Measurements from ENCODE around the gene RFPL3.

RFPL3 gene

DNA sequence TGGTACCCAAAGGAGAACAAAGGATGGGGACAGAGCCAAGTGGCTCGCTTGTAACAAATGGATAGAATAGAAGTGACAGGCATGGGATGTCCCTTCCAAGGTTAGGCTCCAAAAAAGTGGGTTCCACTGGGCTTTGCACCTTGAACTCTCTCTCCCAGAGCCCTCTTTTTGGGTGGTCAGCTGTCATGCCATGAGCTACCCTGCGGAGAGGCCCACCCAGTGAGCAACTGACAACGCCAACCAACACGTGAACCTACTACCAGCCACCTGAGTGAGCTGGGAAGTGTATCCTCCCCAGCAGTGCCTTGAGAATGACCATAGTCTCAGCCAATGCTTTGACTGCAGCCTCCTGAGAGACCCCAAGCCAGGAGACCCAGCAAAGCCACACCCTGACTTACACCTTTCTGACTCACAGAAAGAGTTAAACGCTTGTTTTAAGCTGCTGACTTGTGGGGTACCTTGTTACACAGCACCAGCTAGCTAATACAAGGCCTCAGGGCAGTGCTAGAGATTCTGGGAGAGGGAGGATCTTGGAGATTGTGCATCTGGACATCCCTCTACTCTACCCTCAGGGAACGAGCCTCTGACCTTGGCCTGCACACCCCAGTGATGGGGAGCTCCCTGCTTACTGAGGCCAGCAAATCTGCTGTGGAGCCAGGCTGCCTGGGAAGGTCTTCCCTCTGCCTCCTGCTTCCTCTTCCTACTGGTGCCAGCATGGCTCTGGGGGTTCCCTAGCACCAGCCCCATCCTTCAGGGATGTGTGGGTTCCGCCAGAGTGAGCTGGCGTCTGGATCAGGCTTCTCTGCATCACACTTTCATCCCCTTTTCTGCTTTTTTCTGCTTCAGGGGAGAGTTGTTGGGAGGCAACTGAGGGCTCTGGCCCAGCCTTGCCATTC lies 29.1 kb upstream of the RFPL3 start:
- Histone ChIP-seq H3K9me3 (ENCODE audit: control insufficient read depth, low read length) (no peaks in the 10 kb centered on the region), H3K36me3 (ENCODE audit: control insufficient read depth, insufficient read depth, low read length) (no peaks in the 10 kb centered on the region), H3K27me3 (replicated peaks; ENCODE audit: control insufficient read depth, insufficient read depth, low read length, poor library complexity, severe bottlenecking) (peaks cover 2% of the 10 kb centered on the region), H3K27ac (ENCODE audit: insufficient read depth, low read length, poor library complexity, severe bottlenecking) (no peak overlapping the region), H3K4me1 (ENCODE audit: control insufficient read depth, insufficient read depth, low read length, poor library complexity, severe bottlenecking) (no peaks in the 10 kb centered on the region), H3K4me3 (ENCODE audit: insufficient read depth, low read depth, low read length, poor library complexity, severe bottlenecking) (no peak overlapping the region)
- no peak for DNase-seq

DNA sequence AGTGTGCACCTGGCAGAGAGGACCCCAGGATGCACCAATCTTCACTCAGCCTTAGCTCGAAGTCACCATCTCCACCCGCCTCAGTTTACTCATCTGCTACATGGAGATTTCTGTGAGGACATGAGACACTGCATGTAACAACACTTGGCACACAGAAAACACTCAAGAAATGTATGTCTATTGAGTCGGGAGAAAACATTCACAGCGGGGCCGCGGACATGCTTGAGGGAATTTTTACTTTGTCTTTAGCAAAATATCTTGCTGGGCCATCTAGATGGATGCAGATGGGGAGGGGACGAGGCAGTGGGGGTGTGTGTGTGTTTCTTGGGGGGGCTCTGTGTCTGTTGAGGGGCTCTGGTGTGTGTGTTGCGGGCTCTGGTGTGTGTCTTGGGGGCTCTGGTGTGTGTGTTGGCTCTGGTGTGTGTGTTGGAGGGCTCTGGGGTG lies 28.4 kb upstream of the RFPL3 start:
- Histone ChIP-seq H3K4me3 (ENCODE audit: insufficient read depth, low read depth, low read length, poor library complexity, severe bottlenecking) (no peak overlapping the region), H3K27ac (ENCODE audit: insufficient read depth, low read length, poor library complexity, severe bottlenecking) (no peak overlapping the region), H3K9me3 (ENCODE audit: control insufficient read depth, low read length) (no peaks in the 10 kb centered on the region), H3K36me3 (ENCODE audit: control insufficient read depth, insufficient read depth, low read length) (no peaks in the 10 kb centered on the region), H3K4me1 (ENCODE audit: control insufficient read depth, insufficient read depth, low read length, poor library complexity, severe bottlenecking) (no peaks in the 10 kb centered on the region), H3K27me3 (replicated peaks; ENCODE audit: control insufficient read depth, insufficient read depth, low read length, poor library complexity, severe bottlenecking) (peaks cover 3% of the 10 kb centered on the region)
- DNase-seq: no peak

DNA sequence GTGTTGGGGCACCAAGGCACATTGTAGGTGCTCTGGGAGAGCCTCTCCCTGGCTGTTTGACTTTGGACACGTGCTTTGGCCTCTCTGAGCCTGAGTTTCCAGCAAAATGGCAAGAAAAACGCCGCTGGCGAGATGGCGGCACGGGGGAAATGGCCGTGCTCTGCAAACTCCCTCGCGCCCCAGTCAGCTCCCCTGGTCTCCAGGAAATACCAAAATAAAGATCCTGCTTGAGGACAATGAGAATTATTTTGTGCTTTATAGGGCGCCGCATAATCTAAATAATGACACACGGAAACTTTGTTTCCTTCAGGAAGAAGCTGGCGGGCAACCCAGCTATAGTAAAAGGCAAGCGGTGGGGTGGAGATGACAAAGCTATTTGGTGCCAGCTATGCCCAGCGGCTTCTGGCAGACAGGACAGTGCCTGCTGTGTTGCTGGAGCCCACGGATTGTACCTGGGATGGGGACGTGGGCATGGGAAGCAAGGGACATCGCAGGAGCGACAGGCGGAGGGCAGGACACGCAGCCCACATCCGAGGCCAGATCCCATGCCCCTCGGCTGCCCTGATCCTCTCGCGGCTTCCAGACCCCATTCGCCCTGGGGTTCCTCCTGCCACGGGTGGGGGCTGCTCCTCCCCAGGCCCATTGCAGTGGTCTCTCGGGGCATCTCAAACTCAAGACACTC lies 26.3 kb upstream of the RFPL3 start:
- Histone ChIP-seq H3K27ac (ENCODE audit: insufficient read depth, low read length, poor library complexity, severe bottlenecking) (no peak overlapping the region), H3K4me3 (ENCODE audit: insufficient read depth, low read depth, low read length, poor library complexity, severe bottlenecking) (no peak overlapping the region), H3K4me1 (ENCODE audit: control insufficient read depth, insufficient read depth, low read length, poor library complexity, severe bottlenecking) (no peaks in the 10 kb centered on the region), H3K9me3 (ENCODE audit: control insufficient read depth, low read length) (no peaks in the 10 kb centered on the region), H3K27me3 (replicated peaks; ENCODE audit: control insufficient read depth, insufficient read depth, low read length, poor library complexity, severe bottlenecking) (peaks cover 3% of the 10 kb centered on the region), H3K36me3 (ENCODE audit: control insufficient read depth, insufficient read depth, low read length) (no peaks in the 10 kb centered on the region)
- no peak for DNase-seq

DNA sequence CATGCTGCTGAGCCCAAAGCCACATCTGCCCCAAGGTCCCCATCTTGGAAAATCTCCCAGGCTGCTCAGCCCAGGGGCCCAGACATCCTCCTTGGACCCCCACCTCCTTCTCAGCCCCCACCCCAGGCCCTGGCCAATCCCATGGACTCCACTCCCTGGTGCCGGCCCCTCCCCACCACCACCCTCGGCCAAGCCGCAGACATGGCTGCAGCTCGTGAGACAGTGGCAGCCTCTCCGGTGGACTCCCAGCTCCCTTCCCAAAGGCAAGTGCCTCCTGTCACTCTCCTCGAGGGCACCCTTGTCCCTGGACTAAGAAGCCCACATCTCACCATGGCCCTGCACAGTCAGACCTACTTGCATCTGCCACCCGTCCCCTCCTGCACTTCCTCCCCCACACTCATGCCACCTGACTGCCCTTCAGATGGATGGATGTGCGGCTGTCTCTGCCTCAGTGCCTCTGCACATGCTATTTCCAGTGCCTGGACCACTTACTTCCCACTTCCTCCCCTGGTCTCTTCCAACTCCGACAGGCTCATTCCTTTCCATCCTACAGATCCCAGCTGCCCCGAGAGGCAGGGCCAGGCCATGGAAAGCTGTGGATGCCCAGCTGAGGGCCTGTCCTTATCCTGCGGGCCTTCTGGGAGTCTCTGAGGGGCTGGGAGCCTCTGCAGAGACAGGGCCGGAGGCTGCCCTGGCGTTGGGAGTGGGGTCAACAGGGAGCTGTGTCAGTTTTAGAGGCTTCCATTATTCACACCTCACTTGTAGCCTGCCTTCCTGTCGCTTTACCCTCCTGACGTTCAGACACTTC lies 25.5 kb upstream of the RFPL3 start:
- Histone ChIP-seq H3K4me3 (ENCODE audit: insufficient read depth, low read depth, low read length, poor library complexity, severe bottlenecking) (no peak overlapping the region), H3K27ac (ENCODE audit: insufficient read depth, low read length, poor library complexity, severe bottlenecking) (no peak overlapping the region), H3K9me3 (ENCODE audit: control insufficient read depth, low read length) (no peaks in the 10 kb centered on the region), H3K36me3 (ENCODE audit: control insufficient read depth, insufficient read depth, low read length) (no peaks in the 10 kb centered on the region), H3K27me3 (replicated peaks; ENCODE audit: control insufficient read depth, insufficient read depth, low read length, poor library complexity, severe bottlenecking) (peaks cover 3% of the 10 kb centered on the region), H3K4me1 (ENCODE audit: control insufficient read depth, insufficient read depth, low read length, poor library complexity, severe bottlenecking) (no peaks in the 10 kb centered on the region)
- no peak for DNase-seq

DNA sequence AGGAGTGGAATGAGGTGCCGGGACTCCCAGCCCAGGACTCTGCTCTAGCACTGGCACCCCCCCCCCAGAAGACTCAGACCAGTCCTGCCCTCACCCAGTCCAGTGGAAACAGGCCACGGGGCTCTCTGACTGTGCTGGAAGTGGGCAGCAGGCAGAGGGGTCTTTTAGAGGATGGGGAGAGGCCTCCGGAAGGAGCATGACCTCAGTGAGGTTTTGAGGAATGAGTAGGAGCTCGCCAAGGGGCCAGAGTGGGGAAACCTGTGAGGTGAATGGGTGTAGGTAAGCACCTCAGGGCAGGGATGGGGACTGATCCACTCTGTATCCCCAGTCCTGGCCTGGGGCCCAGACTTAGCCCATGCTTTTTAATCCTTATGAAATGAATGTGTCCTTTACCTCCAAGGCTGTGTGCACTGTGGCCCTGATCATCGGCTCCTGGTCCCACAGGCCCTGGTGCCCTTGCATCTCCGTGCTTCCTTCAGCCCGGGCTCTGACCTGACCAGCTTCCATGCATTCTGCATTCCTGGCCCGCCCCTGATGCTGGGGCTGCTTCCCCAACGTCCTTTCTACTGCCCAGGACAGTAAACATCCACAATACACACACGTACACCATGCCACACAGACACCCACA lies 24.4 kb upstream of the RFPL3 start:
- no peak overlapping the region for H3K4me3 ChIP-seq (ENCODE audit: insufficient read depth, low read depth, low read length, poor library complexity, severe bottlenecking)
- H3K36me3 ChIP-seq (ENCODE audit: control insufficient read depth, insufficient read depth, low read length): no peaks in the 10 kb centered on the region
- DNase-seq: no peak
- H3K27me3 ChIP-seq (replicated peaks; ENCODE audit: control insufficient read depth, insufficient read depth, low read length, poor library complexity, severe bottlenecking): peaks cover 3% of the 10 kb centered on the region
- no peak overlapping the region for H3K27ac ChIP-seq (ENCODE audit: insufficient read depth, low read length, poor library complexity, severe bottlenecking)
- no peaks in the 10 kb centered on the region for H3K4me1 ChIP-seq (ENCODE audit: control insufficient read depth, insufficient read depth, low read length, poor library complexity, severe bottlenecking)
- H3K9me3 ChIP-seq (ENCODE audit: control insufficient read depth, low read length): no peaks in the 10 kb centered on the region

DNA sequence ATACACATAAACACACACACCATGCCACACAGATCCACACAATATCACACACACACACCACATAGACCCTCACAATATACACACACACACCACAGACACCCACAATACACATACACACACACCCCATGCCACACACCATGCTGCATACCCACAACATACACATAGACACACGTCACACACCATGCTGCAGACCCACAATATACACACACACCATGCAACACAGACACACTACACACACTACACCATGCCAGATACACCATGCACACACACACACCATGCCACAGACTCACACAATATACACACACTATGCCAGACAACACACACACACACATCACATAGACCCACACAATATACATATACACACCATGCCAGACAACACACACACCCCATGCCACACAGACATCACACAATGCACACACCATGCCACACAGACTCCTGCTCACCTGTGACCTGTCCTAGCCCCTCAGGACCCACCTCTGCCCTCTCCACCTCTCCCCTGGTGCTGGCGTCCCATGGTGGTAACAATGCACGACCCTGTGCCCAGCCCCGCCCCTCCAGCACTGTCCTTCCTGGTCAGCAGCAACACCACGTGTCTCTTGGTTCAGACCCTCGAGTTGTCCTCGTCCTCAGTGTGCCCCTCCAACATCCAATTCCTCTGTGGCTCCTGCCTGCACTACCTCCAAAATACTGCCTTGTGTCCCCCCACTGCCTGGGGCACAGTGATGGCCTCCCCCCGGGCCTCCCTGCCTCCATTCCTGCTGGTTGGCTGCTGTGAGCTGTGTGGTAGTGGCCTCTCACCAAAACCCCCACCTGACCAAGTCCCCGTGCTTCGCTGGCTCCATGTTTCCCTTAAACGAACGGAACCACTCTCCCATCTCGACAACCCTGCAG lies 23.7 kb upstream of the RFPL3 start:
- H3K4me3 ChIP-seq (ENCODE audit: insufficient read depth, low read depth, low read length, poor library complexity, severe bottlenecking): no peak overlapping the region
- no peaks in the 10 kb centered on the region for H3K9me3 ChIP-seq (ENCODE audit: control insufficient read depth, low read length)
- H3K4me1 ChIP-seq (ENCODE audit: control insufficient read depth, insufficient read depth, low read length, poor library complexity, severe bottlenecking): no peaks in the 10 kb centered on the region
- no peaks in the 10 kb centered on the region for H3K36me3 ChIP-seq (ENCODE audit: control insufficient read depth, insufficient read depth, low read length)
- no peak overlapping the region for H3K27ac ChIP-seq (ENCODE audit: insufficient read depth, low read length, poor library complexity, severe bottlenecking)
- DNase-seq: no peak
- H3K27me3 ChIP-seq (replicated peaks; ENCODE audit: control insufficient read depth, insufficient read depth, low read length, poor library complexity, severe bottlenecking): peaks cover 3% of the 10 kb centered on the region

DNA sequence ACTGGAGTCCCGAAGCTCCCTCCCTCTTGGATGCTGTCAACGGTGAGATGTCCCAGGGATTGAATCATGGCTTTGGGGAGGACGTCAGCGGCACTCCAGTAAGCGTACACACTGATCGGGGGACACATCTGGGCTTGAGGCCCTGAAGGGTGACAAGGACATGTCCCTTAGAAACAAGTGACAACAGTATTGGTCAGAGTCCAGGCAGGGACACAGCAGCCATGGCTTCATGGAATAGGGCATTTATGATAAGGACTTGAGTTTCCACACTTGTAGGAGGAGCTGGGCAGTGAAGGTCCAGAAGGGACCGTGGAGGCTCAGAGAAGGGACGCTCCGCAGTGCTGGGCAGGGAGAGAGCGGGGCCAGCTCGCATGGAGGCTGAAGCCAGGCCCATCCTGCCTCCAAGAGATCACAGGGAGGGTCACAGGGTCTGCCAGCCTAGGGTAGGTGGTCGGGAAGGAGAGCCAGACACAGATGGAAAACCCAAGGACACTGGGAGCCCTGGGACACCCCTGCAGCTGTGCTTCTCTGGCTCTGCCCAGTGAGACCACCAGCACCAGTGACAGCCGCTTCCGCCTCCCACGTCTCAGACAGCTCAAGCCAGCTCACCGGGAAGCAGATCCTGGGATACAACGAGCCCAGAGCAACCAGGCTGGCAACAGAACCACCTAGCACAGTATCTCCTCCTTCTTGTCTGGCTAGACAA lies 22.9 kb upstream of the RFPL3 start:
- Histone ChIP-seq H3K9me3 (ENCODE audit: control insufficient read depth, low read length) (no peaks in the 10 kb centered on the region), H3K27me3 (replicated peaks; ENCODE audit: control insufficient read depth, insufficient read depth, low read length, poor library complexity, severe bottlenecking) (peaks cover 3% of the 10 kb centered on the region), H3K4me3 (ENCODE audit: insufficient read depth, low read depth, low read length, poor library complexity, severe bottlenecking) (no peak overlapping the region), H3K27ac (ENCODE audit: insufficient read depth, low read length, poor library complexity, severe bottlenecking) (no peak overlapping the region), H3K4me1 (ENCODE audit: control insufficient read depth, insufficient read depth, low read length, poor library complexity, severe bottlenecking) (no peaks in the 10 kb centered on the region), H3K36me3 (ENCODE audit: control insufficient read depth, insufficient read depth, low read length) (no peaks in the 10 kb centered on the region)
- DNase-seq: no peak

DNA sequence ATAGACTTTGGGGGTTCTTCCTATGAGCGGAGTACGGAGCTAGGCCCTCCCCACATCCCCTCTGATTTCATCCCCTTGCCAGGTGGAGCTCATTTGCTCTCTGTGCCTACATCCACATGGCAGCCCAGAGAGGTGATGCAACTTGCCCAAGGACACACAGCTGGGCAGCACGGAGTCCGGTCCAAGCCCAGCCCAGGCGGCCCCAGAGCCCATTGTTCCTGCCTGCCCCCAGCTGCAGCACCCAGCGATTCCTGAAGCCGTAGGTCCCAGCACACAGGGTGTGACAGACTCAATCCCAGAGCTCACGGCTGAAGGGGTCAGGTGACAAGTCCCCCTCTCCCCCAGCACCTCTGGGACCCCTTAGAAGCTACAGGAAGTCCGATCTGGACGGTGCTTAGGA lies 22.2 kb upstream of the RFPL3 start:
- no peaks in the 10 kb centered on the region for H3K4me1 ChIP-seq (ENCODE audit: control insufficient read depth, insufficient read depth, low read length, poor library complexity, severe bottlenecking)
- no peak overlapping the region for H3K4me3 ChIP-seq (ENCODE audit: insufficient read depth, low read depth, low read length, poor library complexity, severe bottlenecking)
- H3K27me3 ChIP-seq (replicated peaks; ENCODE audit: control insufficient read depth, insufficient read depth, low read length, poor library complexity, severe bottlenecking): peaks cover 3% of the 10 kb centered on the region
- DNase-seq: no peak
- no peaks in the 10 kb centered on the region for H3K36me3 ChIP-seq (ENCODE audit: control insufficient read depth, insufficient read depth, low read length)
- no peaks in the 10 kb centered on the region for H3K9me3 ChIP-seq (ENCODE audit: control insufficient read depth, low read length)
- H3K27ac ChIP-seq (ENCODE audit: insufficient read depth, low read length, poor library complexity, severe bottlenecking): no peak overlapping the region

Measured in effector memory CD4-positive, alpha-beta T cell (primary cell).